KMS-11 (cell line): Measurements from ENCODE around the gene USF2.

Experiments used
- H2AFZ ChIP-seq: fragments of 200-600 bp; sonication (generic); 2 replicates; pipeline ENCODE4 v1.6.1; 2016; ENCODE audit warnings: antibody characterized with exemption, mixed run types, low read depth
- H3K27ac ChIP-seq: fragments of 200-600 bp; sonication (generic); 2 replicates; pipeline ENCODE4 v1.6.1; 2016; ENCODE audit warnings: mild to moderate bottlenecking, mixed run types
- H3K27me3 ChIP-seq: fragments of 200-600 bp; sonication (generic); 2 replicates; pipeline ENCODE4 v1.6.1; 2017; ENCODE audit warnings: mild to moderate bottlenecking, low read depth, mixed run types, moderate library complexity; ENCODE audit not compliant: insufficient read depth
- H3K36me3 ChIP-seq: fragments of 200-600 bp; sonication (generic); 2 replicates; pipeline ENCODE4 v1.6.1; 2017; ENCODE audit warnings: mild to moderate bottlenecking, mixed run types; ENCODE audit not compliant: insufficient read depth
- H3K4me1 ChIP-seq: fragments of 200-600 bp; sonication (generic); 2 replicates; pipeline ENCODE4 v1.6.1; 2016; ENCODE audit warnings: mild to moderate bottlenecking, low read depth, mixed run types; ENCODE audit not compliant: poor library complexity, severe bottlenecking
- H3K4me2 ChIP-seq: fragments of 200-600 bp; sonication (generic); 2 replicates; pipeline ENCODE4 v1.7.0; 2016; ENCODE audit warnings: mild to moderate bottlenecking, mixed run types
- H3K4me3 ChIP-seq: fragments of 200-600 bp; sonication (generic); IDR thresholded peaks from 2 replicates; pipeline ENCODE4 v1.6.1; 2017; ENCODE audit warnings: low read depth, low read length, mixed read lengths; ENCODE audit not compliant: insufficient read depth
- H3K79me2 ChIP-seq: fragments of 200-600 bp; sonication (generic); 2 replicates; pipeline ENCODE4 v1.6.1; 2016; ENCODE audit warnings: low read depth, mixed run types; ENCODE audit not compliant: insufficient read depth
- H3K9ac ChIP-seq: fragments of 200-600 bp; sonication (generic); 2 replicates; pipeline ENCODE4 v1.6.1; 2016; ENCODE audit warnings: mild to moderate bottlenecking, mixed run types
- H4K20me1 ChIP-seq: fragments of 200-600 bp; sonication (generic); 2 replicates; pipeline ENCODE4 v1.6.1; 2016; ENCODE audit warnings: mild to moderate bottlenecking, mixed run types; ENCODE audit not compliant: insufficient read depth
- TF ChIP-seq, protein P1 (sequence below): fragments of 200-600 bp; sonication (generic); conservative IDR thresholded peaks from 2 replicates; pipeline ENCODE4 v1.6.1; 2017; ENCODE audit warnings: low read depth, mild to moderate bottlenecking, antibody characterized with exemption, low read length, moderate library complexity, mixed read lengths

Gene USF2

DNA sequence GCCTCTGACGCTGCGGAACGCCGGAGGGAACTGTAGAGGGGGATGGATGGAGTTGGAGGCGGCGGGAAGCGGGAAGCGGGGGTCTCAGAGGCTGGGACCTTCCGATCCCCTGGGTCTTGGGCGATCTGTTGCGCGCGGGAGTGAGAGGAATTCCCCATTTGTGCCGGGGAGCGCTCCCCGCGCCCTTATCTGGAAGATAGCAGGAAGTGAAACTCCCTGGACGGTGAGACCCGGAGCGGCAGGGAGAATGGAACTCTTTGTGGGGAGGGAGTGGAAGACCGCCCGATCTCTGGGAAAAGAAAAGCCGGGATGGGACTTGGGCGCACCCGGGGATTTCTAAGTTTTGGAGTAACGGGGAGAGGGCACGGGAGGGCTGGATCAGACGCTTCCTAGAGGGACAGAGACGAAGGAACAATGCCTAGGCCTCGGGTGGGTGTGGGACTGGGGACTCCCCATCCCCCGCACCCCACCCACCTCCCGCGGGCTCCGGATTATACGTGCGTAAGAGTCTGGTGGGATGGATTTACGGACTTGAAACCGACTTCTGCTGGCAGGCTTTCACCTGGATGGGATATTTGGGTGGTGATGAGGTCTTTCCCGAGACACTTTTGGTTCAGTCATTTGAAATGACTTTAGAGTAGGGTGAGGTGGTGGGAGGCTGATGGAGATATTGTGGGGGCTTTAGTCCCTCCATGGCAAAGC lies 19.5 kb upstream of the USF2 start:
- Histone ChIP-seq H3K4me3 (no peak overlapping the region), H4K20me1 (no peaks in the 10 kb centered on the region), H3K9ac (no peak overlapping the region), H3K4me2 (no peak overlapping the region), H2AFZ (peak overlapping the region; percentile 85; the same call in 1 of the 2 replicates), H3K4me1 (peaks cover 8% of the 10 kb centered on the region), H3K79me2 (no peaks in the 10 kb centered on the region), H3K36me3 (no peaks in the 10 kb centered on the region), H3K27me3 (peaks cover 5% of the 10 kb centered on the region), H3K27ac (no peak overlapping the region)
- TF ChIP-seq, protein P1, sequence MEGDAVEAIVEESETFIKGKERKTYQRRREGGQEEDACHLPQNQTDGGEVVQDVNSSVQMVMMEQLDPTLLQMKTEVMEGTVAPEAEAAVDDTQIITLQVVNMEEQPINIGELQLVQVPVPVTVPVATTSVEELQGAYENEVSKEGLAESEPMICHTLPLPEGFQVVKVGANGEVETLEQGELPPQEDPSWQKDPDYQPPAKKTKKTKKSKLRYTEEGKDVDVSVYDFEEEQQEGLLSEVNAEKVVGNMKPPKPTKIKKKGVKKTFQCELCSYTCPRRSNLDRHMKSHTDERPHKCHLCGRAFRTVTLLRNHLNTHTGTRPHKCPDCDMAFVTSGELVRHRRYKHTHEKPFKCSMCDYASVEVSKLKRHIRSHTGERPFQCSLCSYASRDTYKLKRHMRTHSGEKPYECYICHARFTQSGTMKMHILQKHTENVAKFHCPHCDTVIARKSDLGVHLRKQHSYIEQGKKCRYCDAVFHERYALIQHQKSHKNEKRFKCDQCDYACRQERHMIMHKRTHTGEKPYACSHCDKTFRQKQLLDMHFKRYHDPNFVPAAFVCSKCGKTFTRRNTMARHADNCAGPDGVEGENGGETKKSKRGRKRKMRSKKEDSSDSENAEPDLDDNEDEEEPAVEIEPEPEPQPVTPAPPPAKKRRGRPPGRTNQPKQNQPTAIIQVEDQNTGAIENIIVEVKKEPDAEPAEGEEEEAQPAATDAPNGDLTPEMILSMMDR: no peak

- H2AFZ ChIP-seq: no peak overlapping the region
- no peaks in the 10 kb centered on the region for H3K36me3 ChIP-seq
- TF ChIP-seq, protein P1: no peak
- no peak overlapping the region for H3K9ac ChIP-seq
- no peak overlapping the region for H3K4me3 ChIP-seq
- H4K20me1 ChIP-seq: no peaks in the 10 kb centered on the region
- peaks cover 5% of the 10 kb centered on the region for H3K27me3 ChIP-seq
- H3K27ac ChIP-seq: no peak overlapping the region
- no peak overlapping the region for H3K4me2 ChIP-seq
- H3K4me1 ChIP-seq: peaks cover 8% of the 10 kb centered on the region
- H3K79me2 ChIP-seq: no peaks in the 10 kb centered on the region
Observed at GRCh38 chr19:35249848-35250711, 18.7 kb upstream of the USF2 start.

DNA sequence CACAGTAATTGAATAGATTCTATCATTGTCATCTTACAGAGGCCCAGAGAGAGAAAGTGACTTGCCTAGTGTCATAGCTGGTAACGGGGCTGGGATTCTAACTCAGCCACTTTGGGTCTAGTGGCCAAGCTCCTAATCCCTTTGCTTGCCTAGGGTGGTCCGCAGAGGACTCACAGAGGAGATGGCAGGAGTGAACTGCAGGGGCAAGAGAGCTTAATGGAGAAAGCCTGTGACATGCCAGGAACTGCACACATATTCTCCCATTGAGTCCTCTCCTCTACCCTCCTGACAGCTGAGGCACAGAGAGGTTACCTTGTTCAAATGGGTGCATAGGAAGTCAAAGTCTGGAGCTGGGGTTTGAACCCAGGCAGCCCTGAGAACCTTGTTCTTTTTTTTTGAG lies 17.3 kb upstream of the USF2 start:
- TF ChIP-seq, protein P1: no peak
- peaks cover 4% of the 10 kb centered on the region for H3K27me3 ChIP-seq
- H3K4me1 ChIP-seq: peaks cover 8% of the 10 kb centered on the region
- H2AFZ ChIP-seq: no peak overlapping the region
- no peaks in the 10 kb centered on the region for H3K79me2 ChIP-seq
- H3K27ac ChIP-seq: no peak overlapping the region
- H3K9ac ChIP-seq: no peak overlapping the region
- no peak overlapping the region for H3K4me3 ChIP-seq
- H3K4me2 ChIP-seq: no peak overlapping the region
- no peaks in the 10 kb centered on the region for H3K36me3 ChIP-seq
- no peaks in the 10 kb centered on the region for H4K20me1 ChIP-seq

- H3K36me3 ChIP-seq: no peaks in the 10 kb centered on the region
- no peak overlapping the region for H3K4me2 ChIP-seq
Observed at GRCh38 chr19:35253316-35254286, 15.2 kb upstream of the USF2 start.

More at GRCh38 chr19:35253316-35254286, 15.2 kb upstream of the USF2 start:
- no peak overlapping the region for H3K9ac ChIP-seq
- no peak overlapping the region for H2AFZ ChIP-seq
- H3K79me2 ChIP-seq: no peaks in the 10 kb centered on the region
- TF ChIP-seq, protein P1: no peak
- no peaks in the 10 kb centered on the region for H4K20me1 ChIP-seq
- no peaks in the 10 kb centered on the region for H3K27me3 ChIP-seq
- H3K4me3 ChIP-seq: no peak overlapping the region
- H3K27ac ChIP-seq: no peak overlapping the region
- H3K4me1 ChIP-seq: no peaks in the 10 kb centered on the region
